OCI-LY1 (cell line): ENCODE data around the gene BAIAP2L2.
"Not testable (repeated sequence)": the region's sequence is repeated elsewhere in the genome, so short reads cannot be mapped to it uniquely, and the experiment has no call there.

Experiments used
- H2AFZ ChIP-seq: fragments of 200-600 bp; sonication (generic), shearing (Covaris generic); 2 replicates; pipeline ENCODE4 v1.6.0; 2014; ENCODE audit warnings: antibody characterized with exemption, mild to moderate bottlenecking, low read length
- H3F3A ChIP-seq: fragments of 200-600 bp; sonication (generic), shearing (Covaris generic); 2 replicates; pipeline ENCODE4 v1.6.0; 2014; ENCODE audit warnings: mild to moderate bottlenecking, antibody characterized with exemption, low read length, moderate library complexity; ENCODE audit not compliant: insufficient read depth
- H3K27ac ChIP-seq: fragments of 200-600 bp; sonication (generic); 2 replicates; pipeline ENCODE4 v1.5.1; 2014; ENCODE audit warnings: low read length, mixed run types, mild to moderate bottlenecking, low read depth; ENCODE audit not compliant: poor library complexity, severe bottlenecking
- H3K27me3 ChIP-seq: fragments of 200-600 bp; sonication (generic); 2 replicates; pipeline ENCODE4 v1.6.0; 2014; ENCODE audit warnings: antibody characterized with exemption, mild to moderate bottlenecking, low read length, moderate library complexity; ENCODE audit not compliant: insufficient read depth
- H3K36me3 ChIP-seq: fragments of 200-600 bp; sonication (generic); 2 replicates; pipeline ENCODE4 v1.6.1; 2014; ENCODE audit warnings: mild to moderate bottlenecking, antibody characterized with exemption, low read length, moderate library complexity, mixed read lengths; ENCODE audit not compliant: insufficient read depth
- H3K4me1 ChIP-seq: fragments of 200-600 bp; sonication (generic); 2 replicates; pipeline ENCODE4 v1.5.1; 2014; ENCODE audit warnings: mild to moderate bottlenecking, low read length, moderate library complexity; ENCODE audit not compliant: insufficient read depth, severe bottlenecking
- H3K4me2 ChIP-seq: fragments of 200-600 bp; sonication (generic), shearing (Covaris generic); 2 replicates; pipeline ENCODE4 v1.6.1; 2014; ENCODE audit warnings: low read length
- H3K4me3 ChIP-seq: fragments of 200-600 bp; sonication (generic); 2 replicates; pipeline ENCODE4 v1.5.1; 2014; ENCODE audit warnings: low read length, low read depth, mild to moderate bottlenecking, mixed read lengths; ENCODE audit not compliant: poor library complexity, severe bottlenecking
- H3K79me2 ChIP-seq: fragments of 200-600 bp; shearing (Covaris generic); 2 replicates; pipeline ENCODE4 v1.6.1; 2016; ENCODE audit warnings: mixed run types, low read length, mixed read lengths; ENCODE audit not compliant: insufficient read depth
- H3K9ac ChIP-seq: fragments of 200-600 bp; sonication (generic), shearing (Covaris generic); 2 replicates; pipeline ENCODE4 v1.6.1; 2014; ENCODE audit warnings: mild to moderate bottlenecking, low read length, mixed read lengths
- H3K9me2 ChIP-seq: fragments of 200-600 bp; sonication (generic), shearing (Covaris generic); 2 replicates; pipeline ENCODE4 v1.6.1; 2014; ENCODE audit warnings: low read depth, mild to moderate bottlenecking, low read length, mixed read lengths
- H3K9me3 ChIP-seq: fragments of 200-600 bp; shearing (Covaris generic); 2 replicates; pipeline ENCODE4 v1.6.1; 2014; ENCODE audit warnings: low read length, mixed read lengths
- H4K20me1 ChIP-seq: fragments of 200-600 bp; sonication (generic), shearing (Covaris generic); 2 replicates; pipeline ENCODE4 v1.6.0; 2016; ENCODE audit warnings: mild to moderate bottlenecking, low read length; ENCODE audit not compliant: insufficient read depth
- CTCF ChIP-seq: fragments of 200-600 bp; sonication (generic), shearing (Covaris generic); IDR thresholded peaks from 2 replicates; pipeline ENCODE4 v1.5.1; 2017; ENCODE audit warnings: mild to moderate bottlenecking, antibody characterized with exemption, low read length, moderate library complexity, mixed read lengths
- EZH2 ChIP-seq: fragments of 200-600 bp; sonication (generic), shearing (Covaris generic); IDR thresholded peaks from 2 replicates; pipeline ENCODE4 v1.8.0; 2017; ENCODE audit warnings: borderline replicate concordance, mixed run types, mild to moderate bottlenecking, antibody characterized with exemption, low read length, moderate library complexity, mixed read lengths

Gene BAIAP2L2

GRCh38 chr22:38153821-38154562 lies 43.5 kb upstream of the BAIAP2L2 start:
- TF ChIP-seq CTCF: no peak
- TF ChIP-seq EZH2: no peak
- Histone ChIP-seq H3K9me3 (no peaks in the 10 kb centered on the region), H2AFZ (no peak overlapping the region), H3K36me3 (no peaks in the 10 kb centered on the region), H4K20me1 (no peaks in the 10 kb centered on the region), H3K79me2 (no peaks in the 10 kb centered on the region), H3F3A (no peaks in the 10 kb centered on the region), H3K4me1 (no peaks in the 10 kb centered on the region), H3K9me2 (no peaks in the 10 kb centered on the region), H3K27ac (no peak overlapping the region), H3K4me3 (no peak overlapping the region), H3K4me2 (no peak overlapping the region), H3K27me3 (no peaks in the 10 kb centered on the region), H3K9ac (no peak overlapping the region)

GRCh38 chr22:38151126-38151500 lies 40.6 kb upstream of the BAIAP2L2 start:
- Histone ChIP-seq H2AFZ (no peak overlapping the region), H3K4me1 (peaks cover 5% of the 10 kb centered on the region), H3K9ac (no peak overlapping the region), H3K9me2 (no peaks in the 10 kb centered on the region), H3K79me2 (no peaks in the 10 kb centered on the region), H3K4me2 (no peak overlapping the region), H3K4me3 (no peak overlapping the region), H4K20me1 (no peaks in the 10 kb centered on the region), H3K36me3 (no peaks in the 10 kb centered on the region), H3K9me3 (no peaks in the 10 kb centered on the region), H3K27ac (no peak overlapping the region), H3K27me3 (no peaks in the 10 kb centered on the region), H3F3A (no peaks in the 10 kb centered on the region)
- TF ChIP-seq CTCF: no peak
- no peak for TF ChIP-seq EZH2

- H3K4me3 ChIP-seq: no peak overlapping the region
- no peaks in the 10 kb centered on the region for H3K9me3 ChIP-seq
- no peaks in the 10 kb centered on the region for H3K79me2 ChIP-seq
- H3K9ac ChIP-seq: no peak overlapping the region
- no peak for TF ChIP-seq EZH2
- no peak for TF ChIP-seq CTCF
- H3K27ac ChIP-seq: no peak overlapping the region
- no peak overlapping the region for H3K4me2 ChIP-seq
- H3K4me1 ChIP-seq: peaks cover 5% of the 10 kb centered on the region
- no peaks in the 10 kb centered on the region for H4K20me1 ChIP-seq
- H2AFZ ChIP-seq: no peak overlapping the region
- peaks cover 3% of the 10 kb centered on the region; the same call in 1 of the 2 replicates for H3K36me3 ChIP-seq
- no peaks in the 10 kb centered on the region for H3F3A ChIP-seq
- no peaks in the 10 kb centered on the region for H3K9me2 ChIP-seq
- no peaks in the 10 kb centered on the region for H3K27me3 ChIP-seq
Observed at GRCh38 chr22:38148245-38148644, 37.8 kb upstream of the BAIAP2L2 start.

GRCh38 chr22:38146166-38146565 lies 35.7 kb upstream of the BAIAP2L2 start:
- H3K27me3 ChIP-seq, H3K9me2 ChIP-seq, H3K79me2 ChIP-seq, H3K27ac ChIP-seq, H3K4me3 ChIP-seq, H2AFZ ChIP-seq, H3K4me2 ChIP-seq, H3K9ac ChIP-seq, H4K20me1 ChIP-seq, H3K4me1 ChIP-seq, H3K9me3 ChIP-seq, H3F3A ChIP-seq, H3K36me3 ChIP-seq: not testable (repeated sequence)
